GM18499 (cell line): ENCODE data around the gene SUPT4H1.
"Not testable (repeated sequence)": the region's sequence is repeated elsewhere in the genome, so short reads cannot be mapped to it uniquely, and the experiment has no call there.

Experiments used
- ATAC-seq: cut with Tn5 transposase; IDR thresholded peaks from one replicate; pipeline ENCODE4 v1.9.1; 2021; ENCODE audit warnings: moderate number of reproducible peaks; ENCODE audit not compliant: insufficient read depth, unreplicated experiment

SUPT4H1 gene

GRCh38 chr17:58351831-58352595, at the start of gene SUPT4H1:
TSS of gene SUPT4H1 (minus strand) at chr17:58352201. CDS start at chr17:58352135, 66 bp downstream.
- peak; percentile 67 for ATAC-seq

- no peak for ATAC-seq
Observed at GRCh38 chr17:58401287-58401686, 49.3 kb upstream of the SUPT4H1 start.

GRCh38 chr17:58400826-58401225, 48.8 kb upstream of the SUPT4H1 start:
- ATAC-seq, result no peak

- no peak for ATAC-seq
Observed at GRCh38 chr17:58399974-58400373, 48.0 kb upstream of the SUPT4H1 start.

- ATAC-seq, result no peak
Observed at GRCh38 chr17:58398574-58399266, 46.7 kb upstream of the SUPT4H1 start.

GRCh38 chr17:58397421-58397820, 45.4 kb upstream of the SUPT4H1 start:
- not testable (repeated sequence) for ATAC-seq

- no peak for ATAC-seq
Observed at GRCh38 chr17:58396173-58396572, 44.2 kb upstream of the SUPT4H1 start.

GRCh38 chr17:58394534-58395223, 42.7 kb upstream of the SUPT4H1 start:
- no peak for ATAC-seq

- ATAC-seq, result no peak
Observed at GRCh38 chr17:58391302-58391984, 39.4 kb upstream of the SUPT4H1 start.

GRCh38 chr17:58390884-58391283, 38.9 kb upstream of the SUPT4H1 start:
- ATAC-seq, result no peak

- no peak for ATAC-seq
Observed at GRCh38 chr17:58388302-58389190, 36.5 kb upstream of the SUPT4H1 start.

GRCh38 chr17:58387834-58388233, 35.8 kb upstream of the SUPT4H1 start:
- ATAC-seq, result no peak

- ATAC-seq, result no peak
Observed at GRCh38 chr17:58386708-58387107, 34.7 kb upstream of the SUPT4H1 start.

GRCh38 chr17:58385359-58385899, 33.4 kb upstream of the SUPT4H1 start:
- ATAC-seq, result no peak

GRCh38 chr17:58384897-58385296, 32.9 kb upstream of the SUPT4H1 start:
- ATAC-seq, result no peak

- ATAC-seq, result no peak
Observed at GRCh38 chr17:58383892-58384462, 32.0 kb upstream of the SUPT4H1 start.

- no peak for ATAC-seq
Observed at GRCh38 chr17:58382872-58383242, 30.9 kb upstream of the SUPT4H1 start.

GRCh38 chr17:58382108-58382871, 30.3 kb upstream of the SUPT4H1 start:
- ATAC-seq, result no peak
